Heart right ventricle (tissue), 16 donors: ENCODE results near the gene CFHR5. TPM values are rescaled to one million over a fixed set of nuclear protein-coding genes. Genes with fewer than 3 reads are reported as not detected.

Experiments
- ATAC-seq, 8 donors: fragments of 200-7000 bp; cut with Tn5 transposase; one replicate each; pipeline ENCODE4 v1.9.1; 2020; ENCODE audit warnings: mild to moderate bottlenecking in 8 of 8, moderate library complexity in 8 of 8, moderate number of reproducible peaks in 1 of 8
- DNase-seq, 2 donors: peaks; one replicate each; pipeline ENCODE4 v3.0.0-alpha.2; 2020
- H3K27ac ChIP-seq, 10 donors: fragments of 200-600 bp; sonication (generic) in 2 of 10; one replicate each; pipeline versions ENCODE4 v1.5.0 to v1.8.0; 2020 to 2022; ENCODE audit warnings: mild to moderate bottlenecking in 3 of 10
- H3K27me3 ChIP-seq, 7 donors: fragments of 200-600 bp; one replicate each; pipeline ENCODE4 v1.8.0; 2021 to 2022; ENCODE audit warnings: mild to moderate bottlenecking in 2 of 7
- H3K36me3 ChIP-seq, 9 donors: fragments of 200-600 bp; sonication (generic) in 1 of 9; one replicate each; pipeline versions ENCODE4 v1.5.0 to v1.8.0; 2020 to 2022; ENCODE audit warnings: mild to moderate bottlenecking in 2 of 9
- H3K4me1 ChIP-seq, 9 donors: fragments of 200-600 bp; sonication (generic) in 1 of 9; one replicate each; pipeline versions ENCODE4 v1.5.0 to v1.8.0; 2020 to 2022; ENCODE audit warnings: mild to moderate bottlenecking in 4 of 9
- H3K4me3 ChIP-seq, 10 donors: fragments of 200-600 bp; sonication (generic) in 2 of 10; one replicate each; pipeline versions ENCODE4 v1.5.0 to v1.8.0; 2020 to 2022; ENCODE audit warnings: mild to moderate bottlenecking in 7 of 10, moderate library complexity in 2 of 10
- H3K9me3 ChIP-seq, 11 donors: fragments of 200-600 bp in 10 of 11; sonication (generic) in 2 of 11; one replicate each; pipeline versions ENCODE4 v1.5.0 to v1.8.0; 2013 to 2022; ENCODE audit warnings: mild to moderate bottlenecking in 2 of 11, control low read depth in 1 of 11, moderate library complexity in 1 of 11
- WGBS, 2 donors: extraction: QIAGEN DNeasy Blood & Tissue Kit; methylation state at CpG; one replicate each; pipeline ENCODE4 v1.1.7; 2013; ENCODE audit warnings: inconsistent platforms in 1 of 2; 5-methylcytosine and 5-hydroxymethylcytosine counted together
- intact Hi-C, 10 donors: fragments of 100-400 bp; cut with DNase I; formaldehyde crosslinking; loops; one replicate each; pipeline versions ENCODE4 v1.11.1 to v1.14.2; 2022
- polyA plus RNA-seq, 2 donors: library from polyadenylated mRNA; stranded (reverse); fragments of 200-250 nt; gene quantifications; one replicate each; pipeline ENCODE4 v1.2.3, GENCODE V29; 2013
- total RNA-seq, 10 donors: library from RNA; stranded (reverse); fragmentation: NEBNext Ultra II Directional in 3 of 10; extraction: Animal tissue kit (Norgen Biotek cat#: 25700) in 3 of 10; gene quantifications; one replicate each; pipeline versions ENCODE4 v1.2.1 to v1.2.4, GENCODE V29; 2021 to 2023
- TF ChIP-seq, protein P1 (sequence below), 9 donors: fragments of 200-600 bp; sonication (generic) in 2 of 9; IDR thresholded peaks; one replicate each; pipeline versions ENCODE4 v1.5.0 to v1.8.0; 2021 to 2022; ENCODE audit warnings: antibody characterized with exemption in 9 of 9, mild to moderate bottlenecking in 5 of 9, moderate library complexity in 1 of 9
- donor health status: Arrhythmogenic right ventricular cardiomyopathy.
- donor health status: ischemic (EF 13 %, LVEDD 7.1; RV severe dilation, severe dysfunction).
- donor health status: healthy with polysubstance abuse.
- donor health status: DM: no; HTN: yes; CAD: no.
- donor health status: DM: no; HTN: no; CAD: no.
- donor health status: ischemic (EF 25% LVEDD 6.9; RV normal size, moderate dysfunction).
- donor health status: ischemic (EF 25% LVEDD 5.7; RV mildly dilated, moderate dysfunction).
- donor health status: healthy.
- donor health status: DM: yes; HTN: yes; CAD: no.
- donor health status: Ischemic cardiomyopathy.
- donor health status: ischemic (EF 35%, LVEDD 5.7; RV mildly dilated, moderate dysfunction).
- donor health status: nonischemic (EF 11% LVEDD 7.7; RV severe dilation, severe dysfunction).
- donor health status: DM: yes; HTN: yes; CAD: no.
- donor health status: PGD.
- donor health status: ischemic (EF 29% LVEDD 5.4; RV normal size, mild dysfunction).
- donor health status: nonischemic (EF 23%, LVEDD 6.1; RV moderate dilation, normal function).

Gene CFHR5
- total and polyA plus RNA-seq, 12 donors, result not detected

DNA sequence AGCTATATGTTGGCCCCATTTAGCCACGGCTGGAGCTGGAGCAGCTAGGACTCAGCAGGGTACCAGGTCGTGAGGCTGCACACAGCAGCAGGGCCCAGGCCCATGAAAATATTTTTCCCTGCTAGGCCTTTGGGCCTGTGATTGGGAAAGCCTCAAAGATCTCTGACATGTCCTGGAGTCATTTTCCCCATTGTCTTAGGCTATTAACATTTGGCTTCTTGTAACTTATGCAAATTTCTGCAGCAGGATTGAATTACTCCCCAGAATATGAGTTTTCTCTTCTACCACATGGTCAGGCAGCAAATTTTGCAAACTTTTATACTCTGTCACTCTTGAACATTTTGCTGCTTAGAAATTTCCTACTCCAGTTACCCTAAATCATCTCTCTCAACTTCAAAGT, 22.6 kb upstream of the CFHR5 start:
- Histone ChIP-seq H3K27ac (no peak overlapping the region), H3K4me1 (no peaks in the 10 kb centered on the region), H3K4me3 (no peak overlapping the region), H3K9me3 (peaks cover 0 to 10% (median 0%) of the 10 kb centered on the region in 11 donors), H3K27me3 (no peaks in the 10 kb centered on the region), H3K36me3 (no peaks in the 10 kb centered on the region)
- ATAC-seq (no peak), DNase-seq (no peak)
- TF ChIP-seq, protein P1, sequence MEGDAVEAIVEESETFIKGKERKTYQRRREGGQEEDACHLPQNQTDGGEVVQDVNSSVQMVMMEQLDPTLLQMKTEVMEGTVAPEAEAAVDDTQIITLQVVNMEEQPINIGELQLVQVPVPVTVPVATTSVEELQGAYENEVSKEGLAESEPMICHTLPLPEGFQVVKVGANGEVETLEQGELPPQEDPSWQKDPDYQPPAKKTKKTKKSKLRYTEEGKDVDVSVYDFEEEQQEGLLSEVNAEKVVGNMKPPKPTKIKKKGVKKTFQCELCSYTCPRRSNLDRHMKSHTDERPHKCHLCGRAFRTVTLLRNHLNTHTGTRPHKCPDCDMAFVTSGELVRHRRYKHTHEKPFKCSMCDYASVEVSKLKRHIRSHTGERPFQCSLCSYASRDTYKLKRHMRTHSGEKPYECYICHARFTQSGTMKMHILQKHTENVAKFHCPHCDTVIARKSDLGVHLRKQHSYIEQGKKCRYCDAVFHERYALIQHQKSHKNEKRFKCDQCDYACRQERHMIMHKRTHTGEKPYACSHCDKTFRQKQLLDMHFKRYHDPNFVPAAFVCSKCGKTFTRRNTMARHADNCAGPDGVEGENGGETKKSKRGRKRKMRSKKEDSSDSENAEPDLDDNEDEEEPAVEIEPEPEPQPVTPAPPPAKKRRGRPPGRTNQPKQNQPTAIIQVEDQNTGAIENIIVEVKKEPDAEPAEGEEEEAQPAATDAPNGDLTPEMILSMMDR (IDR thresholded peaks at IDR 0.05), result no peak
- WGBS, 2 donors, result 56 to 71% methylated on average over 2 of the region's 2 CpGs
- intact Hi-C loops, result no loop called here

DNA sequence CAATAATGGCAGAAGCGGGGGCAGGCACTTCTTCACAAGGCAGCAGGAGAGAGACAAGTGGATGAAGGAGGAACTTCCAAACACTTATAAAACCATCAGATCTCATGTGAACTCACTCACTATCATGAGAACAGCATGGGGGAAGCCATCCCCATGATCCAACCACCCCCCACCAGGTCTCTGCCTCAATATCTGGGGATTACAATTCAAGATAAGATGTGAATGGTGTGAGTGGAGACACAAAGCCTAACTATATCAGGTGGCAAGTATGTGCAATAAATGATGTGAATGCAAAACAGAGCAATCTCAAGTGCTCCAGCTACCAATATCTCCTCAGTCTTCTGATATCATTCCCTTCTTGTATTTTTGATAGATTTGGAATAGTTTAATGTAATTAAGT, 21.4 kb upstream of the CFHR5 start:
- DNase-seq (no peak), ATAC-seq (no peak)
- H3K9me3 ChIP-seq, result peaks cover 0 to 10% (median 0%) of the 10 kb centered on the region in 11 donors
- H3K27me3 ChIP-seq, result peaks cover 0 to 2% (median 0%) of the 10 kb centered on the region in 7 donors
- 84 to 85% methylated on average over 1 of the region's 1 CpG for WGBS, 2 donors
- TF ChIP-seq, protein P1 (IDR thresholded peaks at IDR 0.05), result no peak
- no peaks in the 10 kb centered on the region for H3K4me1 ChIP-seq
- no peak overlapping the region for H3K27ac ChIP-seq
- no peaks in the 10 kb centered on the region for H3K36me3 ChIP-seq
- intact Hi-C loops, result no loop called here
- no peak overlapping the region for H3K4me3 ChIP-seq

DNA sequence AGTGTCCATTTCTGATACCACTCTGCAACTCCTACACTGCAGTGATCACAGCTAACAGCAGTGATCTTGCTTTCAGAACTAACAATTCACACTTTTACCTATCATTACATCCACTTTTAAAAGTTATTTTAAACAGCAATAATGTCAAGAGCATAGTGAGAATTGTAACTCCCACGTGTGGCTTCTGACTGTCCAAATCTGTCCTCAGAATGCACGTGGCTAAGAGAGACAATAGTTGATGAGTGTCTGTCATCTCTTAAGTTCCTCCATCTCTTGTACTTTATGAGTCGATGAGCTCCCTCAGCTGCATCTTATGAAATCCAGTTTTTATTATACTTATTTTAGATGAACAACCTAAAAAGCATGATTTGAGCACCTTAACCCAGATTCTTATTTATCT, 16.5 kb upstream of the CFHR5 start:
- no peaks in the 10 kb centered on the region for H3K36me3 ChIP-seq
- H3K27ac ChIP-seq, result no peak overlapping the region
- intact Hi-C loops, result no loop called here
- DNase-seq (no peak), ATAC-seq (no peak)
- peaks cover 0 to 1% (median 0%) of the 10 kb centered on the region in 11 donors for H3K9me3 ChIP-seq
- no peaks in the 10 kb centered on the region for H3K4me1 ChIP-seq
- TF ChIP-seq, protein P1 (IDR thresholded peaks at IDR 0.05), result no peak
- 54 to 58% methylated on average over 3 of the region's 3 CpGs for WGBS, 2 donors
- peaks cover 0 to 2% (median 0%) of the 10 kb centered on the region in 7 donors for H3K27me3 ChIP-seq
- H3K4me3 ChIP-seq, result no peak overlapping the region

DNA sequence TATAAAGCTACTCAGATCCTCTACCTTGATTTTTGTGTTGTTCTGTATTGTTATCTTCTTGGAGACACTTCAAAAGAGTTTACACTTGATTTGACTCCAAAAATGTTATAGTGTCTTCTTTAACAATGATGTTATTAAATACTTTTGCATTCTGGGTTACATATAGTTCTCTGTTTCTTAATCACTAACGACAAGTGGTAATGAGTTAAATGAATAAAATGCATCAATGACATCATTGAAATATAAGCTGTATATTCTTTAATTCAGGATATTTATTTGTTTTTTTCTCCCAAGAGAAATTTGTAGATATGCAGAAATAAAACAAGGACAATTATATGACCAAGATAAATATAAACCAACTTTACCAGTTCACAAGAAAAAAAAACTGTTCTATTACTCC, 7.2 kb upstream of the CFHR5 start:
- WGBS, 2 donors, result 78 to 79% methylated on average over 1 of the region's 1 CpG
- no peaks in the 10 kb centered on the region for H3K4me1 ChIP-seq
- no peak for DNase-seq
- H3K4me3 ChIP-seq, result no peak overlapping the region
- no peak overlapping the region for H3K27ac ChIP-seq
- no peaks in the 10 kb centered on the region for H3K27me3 ChIP-seq
- H3K36me3 ChIP-seq, result no peaks in the 10 kb centered on the region
- H3K9me3 ChIP-seq, result no peaks in the 10 kb centered on the region
- TF ChIP-seq, protein P1 (IDR thresholded peaks at IDR 0.05), result no peak
- no peak for ATAC-seq
- intact Hi-C loops, result no loop called here
